HG02938 (cell line): ENCODE results near the gene PTPRK.
"Not testable (repeated sequence)": the region's sequence is repeated elsewhere in the genome, so short reads cannot be mapped to it uniquely, and the experiment has no call there.

Source experiments
- ATAC-seq: cut with Tn5 transposase; IDR thresholded peaks from one replicate; pipeline ENCODE4 v1.9.1; 2021; ENCODE audit warnings: mild to moderate bottlenecking, moderate library complexity; ENCODE audit not compliant: unreplicated experiment

Gene PTPRK

DNA sequence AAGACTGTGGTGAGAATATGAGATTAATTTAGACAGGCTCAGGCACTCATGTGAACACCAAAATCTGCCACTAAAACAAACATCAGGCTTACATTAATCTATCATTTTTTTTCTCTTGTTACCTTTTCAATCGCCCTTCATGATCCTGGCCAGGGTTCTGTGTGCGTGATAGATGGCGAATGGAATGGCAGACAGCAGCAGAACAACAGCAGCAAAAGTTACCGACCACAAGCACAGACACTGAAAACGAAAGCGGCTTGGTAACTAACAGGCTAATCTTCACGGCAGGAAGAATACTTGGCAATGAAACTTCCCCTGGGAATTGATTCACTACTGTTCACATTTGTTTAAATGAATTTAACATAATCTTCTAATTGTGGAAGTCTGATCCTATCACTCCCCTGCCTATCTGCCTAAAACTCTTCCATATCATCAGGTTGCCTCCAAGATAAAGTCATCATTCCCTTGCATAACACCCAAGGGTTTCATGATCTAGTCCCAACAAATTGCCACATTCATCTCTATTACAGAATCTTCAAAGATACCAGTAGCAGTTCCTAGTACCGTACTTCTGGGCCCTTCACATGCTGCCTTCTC, 28.7 kb downstream of the PTPRK start:
- ATAC-seq, result peak; percentile 46

DNA sequence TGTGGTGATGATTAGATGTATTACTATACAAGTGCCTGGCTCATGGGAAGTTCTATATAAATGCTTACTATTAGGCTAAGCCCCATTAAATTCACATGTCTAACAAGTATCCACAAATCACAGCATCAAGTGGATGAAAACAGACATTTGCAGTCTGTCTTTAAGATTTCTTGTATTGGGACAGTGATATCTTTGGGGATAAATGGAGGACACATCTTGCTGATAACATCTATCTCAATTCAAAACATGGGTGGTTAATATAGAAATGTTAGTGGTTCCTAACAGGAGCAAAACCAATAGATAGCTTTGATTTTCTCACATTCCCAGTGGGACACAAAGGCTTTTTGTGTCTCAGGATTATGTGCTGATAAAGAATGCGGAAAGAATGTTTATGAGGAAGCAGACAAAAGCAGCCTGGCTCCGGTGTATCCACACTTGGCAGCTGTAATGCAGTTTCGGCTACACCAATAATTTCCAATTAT, 29.3 kb downstream of the PTPRK start:
- ATAC-seq, result no peak

DNA sequence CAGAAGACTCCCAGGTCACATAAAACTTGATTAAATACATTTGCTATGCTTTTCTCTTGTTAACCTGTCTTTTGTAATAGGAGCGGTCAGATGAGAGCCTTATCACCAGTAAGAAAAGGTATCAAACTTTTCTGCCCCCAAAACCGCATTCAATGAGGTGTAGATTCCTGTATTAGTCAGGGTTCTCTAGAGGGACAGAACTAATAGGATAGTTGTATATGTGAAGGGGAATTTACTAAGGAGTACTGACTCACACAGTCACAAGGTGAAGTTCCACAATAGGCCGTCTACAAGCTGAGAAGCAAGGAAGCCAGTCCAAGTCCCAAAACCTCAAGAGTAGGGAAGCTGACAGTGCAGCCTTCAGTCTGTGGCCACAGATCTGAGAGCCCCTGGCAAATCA, 32.7 kb downstream of the PTPRK start:
- no peak for ATAC-seq

DNA sequence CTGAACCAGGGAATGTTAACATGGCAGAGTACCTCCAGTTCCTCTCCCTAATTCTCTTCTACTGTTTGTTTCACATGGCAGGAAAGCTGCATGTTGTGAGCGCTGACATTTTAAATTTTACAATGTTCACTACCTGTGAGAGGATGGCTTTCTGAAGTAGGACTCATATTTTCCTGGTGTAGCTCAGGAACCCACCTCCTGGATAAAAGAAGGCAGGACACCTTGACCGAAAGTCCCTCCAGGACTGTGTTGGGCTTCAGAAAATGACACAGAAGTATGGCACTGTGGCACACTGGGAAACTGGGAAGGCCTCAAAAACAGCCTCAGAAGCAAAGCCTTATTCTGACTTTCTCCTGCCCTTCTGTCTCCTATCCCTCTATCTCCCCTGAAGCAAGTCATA, 33.3 kb downstream of the PTPRK start:
- no peak for ATAC-seq

DNA sequence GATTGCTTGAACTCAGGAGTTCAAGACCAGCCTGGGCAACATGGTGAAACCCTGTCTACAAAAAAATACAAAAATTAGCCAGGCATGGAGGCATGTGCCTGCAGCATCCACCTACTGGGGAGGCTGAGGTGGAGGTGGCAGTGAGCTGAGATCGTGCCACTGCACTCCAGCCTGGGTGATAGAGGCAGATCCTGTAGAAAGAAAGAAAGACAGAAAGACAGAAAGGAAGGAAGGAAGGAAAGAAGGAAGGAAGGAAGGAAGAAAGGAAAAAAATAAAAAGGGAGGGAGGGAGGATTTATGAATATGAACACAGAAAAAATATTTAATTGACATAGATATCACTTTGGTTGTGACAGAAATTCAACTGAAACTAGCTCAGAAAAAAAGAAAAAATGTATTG, 33.8 kb downstream of the PTPRK start:
- not testable (repeated sequence) for ATAC-seq

DNA sequence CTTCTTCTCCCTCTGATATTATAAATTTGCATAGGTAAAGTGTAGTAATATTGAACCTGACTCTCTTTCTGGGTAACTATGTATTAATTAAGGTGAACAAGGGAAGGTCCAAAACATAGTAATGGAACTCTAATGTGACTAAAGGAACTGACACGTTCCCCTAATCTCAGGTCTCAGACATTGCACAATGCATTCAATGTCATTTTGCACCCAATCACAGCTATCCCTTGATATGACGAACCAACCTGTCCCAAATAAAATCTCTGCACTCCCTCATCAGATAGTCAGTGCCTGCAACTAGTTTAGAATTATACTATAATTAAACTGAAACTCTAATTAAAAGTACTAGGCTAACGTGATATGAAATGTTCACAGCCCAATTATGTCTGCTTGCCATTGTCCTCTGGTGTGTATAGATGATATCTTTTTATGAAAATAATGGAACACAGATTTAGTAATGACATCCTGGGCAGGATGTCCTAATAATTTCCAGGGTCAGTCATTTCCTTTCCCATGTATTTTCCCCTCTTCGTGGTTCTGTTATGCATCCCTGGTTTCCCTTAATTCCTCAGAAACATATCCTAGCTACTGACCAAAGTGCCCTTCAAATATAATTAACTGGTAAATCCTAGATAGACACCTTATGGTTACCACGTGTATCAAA, 36.8 kb downstream of the PTPRK start:
- ATAC-seq, result no peak

DNA sequence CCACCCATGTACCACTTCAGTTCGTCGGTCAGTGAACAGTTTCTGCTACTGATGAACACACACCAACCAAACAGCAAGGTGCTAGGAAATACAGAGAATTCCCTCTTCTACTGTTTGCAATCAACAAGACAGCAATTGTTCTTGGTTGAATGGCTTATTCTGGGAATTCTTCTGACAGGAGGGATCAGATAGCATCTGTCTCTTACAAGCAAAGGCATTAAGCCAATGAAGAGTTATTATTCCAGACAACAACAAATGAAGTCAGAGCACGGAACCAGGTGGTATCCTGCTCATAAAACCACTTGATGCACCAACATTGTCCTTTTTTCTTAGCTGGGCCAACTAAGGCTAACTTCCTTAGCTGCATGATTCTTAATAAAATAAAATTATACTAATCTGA, 37.8 kb downstream of the PTPRK start:
- no peak for ATAC-seq

DNA sequence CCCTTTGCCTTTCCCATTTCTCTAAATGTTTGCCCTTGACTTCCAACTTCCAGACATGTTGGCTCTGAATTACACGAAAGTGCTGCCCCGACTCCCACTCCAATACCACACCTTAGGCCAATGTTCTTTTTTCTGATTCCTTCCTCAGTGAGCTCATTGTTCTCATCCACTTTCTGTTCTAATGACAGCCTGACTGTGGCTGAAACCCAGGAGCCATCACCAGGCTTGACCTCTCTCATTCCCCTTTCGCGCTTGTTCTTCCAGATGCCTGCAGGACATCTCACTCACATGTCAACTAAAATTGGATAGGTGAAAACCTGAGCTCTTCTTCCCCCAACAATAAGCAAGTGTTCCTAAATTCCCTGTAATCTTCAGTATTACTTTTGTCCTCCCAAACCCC, 40.4 kb downstream of the PTPRK start:
- no peak for ATAC-seq

DNA sequence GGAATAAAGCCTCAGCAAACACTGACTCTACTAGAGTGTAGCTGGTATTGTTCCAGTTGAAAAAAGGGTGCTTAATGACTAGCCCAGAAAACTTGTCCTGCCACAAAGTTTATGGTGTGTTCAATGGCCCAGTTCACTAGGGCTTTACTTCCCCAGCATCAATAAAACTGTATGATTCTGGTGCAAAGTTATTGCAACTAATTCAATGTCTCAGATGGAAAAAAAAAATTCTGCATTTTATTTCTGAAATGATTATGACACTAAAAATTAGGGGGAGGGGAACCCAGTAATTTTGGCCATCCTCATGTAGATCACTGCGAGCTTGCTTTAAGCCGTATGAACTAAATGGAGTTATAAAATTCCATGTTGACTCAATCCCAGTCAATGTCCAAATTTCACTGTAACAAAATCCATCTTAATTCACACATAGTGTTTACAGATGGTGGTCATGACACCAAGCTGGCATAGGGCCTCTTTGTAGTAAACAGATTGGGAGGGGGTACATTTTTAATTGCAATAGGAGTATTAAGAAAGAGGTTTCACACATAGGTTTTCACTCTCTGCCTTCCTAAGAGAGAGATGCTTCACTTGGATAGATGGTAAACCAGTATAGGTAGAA, 41.2 kb downstream of the PTPRK start:
- no peak for ATAC-seq

DNA sequence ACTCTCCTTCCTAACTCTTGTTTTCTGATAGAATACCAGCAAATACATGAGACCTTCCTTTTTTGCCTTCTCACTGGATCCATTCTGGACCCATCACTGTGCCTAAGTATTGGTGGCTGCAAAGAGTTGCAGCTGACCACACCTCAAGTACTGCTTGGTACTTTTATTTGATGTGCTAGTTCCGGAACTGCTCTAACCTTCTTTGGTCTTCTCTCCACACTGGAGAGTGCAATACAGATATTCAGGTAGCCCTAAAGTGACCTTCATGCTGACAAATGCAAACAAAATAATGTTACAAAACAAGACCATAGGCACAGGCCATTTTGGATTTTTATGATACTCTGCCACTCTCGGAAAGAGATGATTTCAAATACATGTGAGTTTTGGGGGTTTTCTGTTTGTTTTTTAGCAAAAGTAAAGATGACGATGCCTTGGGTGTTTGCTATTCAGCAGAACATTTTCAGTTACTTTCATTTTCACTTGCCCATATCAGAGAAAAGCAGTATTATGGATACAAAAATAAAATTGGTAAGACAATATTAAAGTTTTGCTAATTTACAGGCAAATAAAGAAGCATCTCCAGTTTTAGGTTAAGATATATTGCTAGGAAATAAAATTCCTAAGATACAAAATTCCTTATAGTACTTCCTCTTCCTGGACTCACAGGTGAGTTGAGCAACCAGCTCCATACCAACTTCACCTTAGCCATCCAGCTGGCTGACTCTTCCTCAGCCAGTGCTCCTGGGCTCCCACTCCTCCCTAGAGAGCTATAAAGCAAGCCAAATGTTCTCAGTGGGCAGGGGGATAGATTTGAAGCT, 42.0 kb downstream of the PTPRK start:
- no peak for ATAC-seq

DNA sequence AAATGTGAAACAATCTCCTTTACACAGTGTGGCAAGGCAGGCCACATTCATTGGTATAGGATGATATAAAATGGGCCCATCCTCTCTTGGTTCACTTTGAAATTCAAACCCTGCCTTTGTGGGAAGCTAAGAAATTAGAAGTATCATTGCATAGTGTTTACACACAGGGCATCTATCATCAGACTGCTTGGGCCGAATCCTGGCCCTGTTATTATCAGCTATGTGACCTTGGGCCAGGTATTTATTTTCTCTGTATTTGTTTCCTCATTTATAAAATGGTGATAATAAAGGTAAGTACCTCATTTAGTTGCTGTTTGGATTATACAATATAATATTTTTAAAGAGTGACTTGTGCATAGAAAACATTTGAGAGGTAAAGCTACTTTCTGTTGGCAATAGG, 45.5 kb downstream of the PTPRK start:
- ATAC-seq, result no peak

DNA sequence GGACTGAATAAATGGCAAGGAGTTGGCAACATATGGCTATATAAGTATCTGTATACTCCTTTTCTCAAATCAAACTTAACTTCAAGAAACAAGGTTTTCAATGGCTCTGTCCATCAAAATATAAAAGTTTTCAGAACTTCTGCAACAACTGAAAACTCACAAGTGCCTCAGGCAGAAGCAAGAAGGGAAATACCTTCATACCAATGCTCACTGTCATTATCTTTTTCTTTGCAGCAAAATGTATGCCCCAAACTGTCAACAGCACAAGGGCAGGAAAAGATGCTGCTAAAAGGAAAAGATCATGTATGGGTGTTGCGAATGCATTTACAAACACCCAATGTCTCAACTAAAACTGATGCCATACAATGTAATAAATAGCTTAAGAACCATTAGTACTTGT, 45.9 kb downstream of the PTPRK start:
- no peak for ATAC-seq

DNA sequence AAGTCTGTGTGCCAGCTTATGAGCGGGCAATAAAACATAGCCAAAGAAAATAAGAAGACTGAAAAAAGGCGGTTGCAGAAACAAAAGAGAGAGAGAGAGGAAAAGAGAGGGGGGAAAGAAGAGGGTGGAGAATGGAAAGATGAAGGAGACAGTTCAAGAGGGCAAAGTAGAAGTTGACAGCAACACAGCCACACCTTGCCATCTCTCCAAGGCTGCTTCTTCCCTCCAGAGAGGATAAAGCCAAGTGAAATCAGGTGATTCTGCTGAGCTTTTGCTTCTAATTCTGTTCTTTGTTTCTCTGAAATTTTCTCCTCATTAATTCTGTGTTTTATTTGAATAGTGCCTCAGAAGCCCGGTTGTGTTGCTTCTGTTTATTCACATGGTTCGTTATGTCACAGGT, 48.5 kb downstream of the PTPRK start:
- no peak for ATAC-seq

DNA sequence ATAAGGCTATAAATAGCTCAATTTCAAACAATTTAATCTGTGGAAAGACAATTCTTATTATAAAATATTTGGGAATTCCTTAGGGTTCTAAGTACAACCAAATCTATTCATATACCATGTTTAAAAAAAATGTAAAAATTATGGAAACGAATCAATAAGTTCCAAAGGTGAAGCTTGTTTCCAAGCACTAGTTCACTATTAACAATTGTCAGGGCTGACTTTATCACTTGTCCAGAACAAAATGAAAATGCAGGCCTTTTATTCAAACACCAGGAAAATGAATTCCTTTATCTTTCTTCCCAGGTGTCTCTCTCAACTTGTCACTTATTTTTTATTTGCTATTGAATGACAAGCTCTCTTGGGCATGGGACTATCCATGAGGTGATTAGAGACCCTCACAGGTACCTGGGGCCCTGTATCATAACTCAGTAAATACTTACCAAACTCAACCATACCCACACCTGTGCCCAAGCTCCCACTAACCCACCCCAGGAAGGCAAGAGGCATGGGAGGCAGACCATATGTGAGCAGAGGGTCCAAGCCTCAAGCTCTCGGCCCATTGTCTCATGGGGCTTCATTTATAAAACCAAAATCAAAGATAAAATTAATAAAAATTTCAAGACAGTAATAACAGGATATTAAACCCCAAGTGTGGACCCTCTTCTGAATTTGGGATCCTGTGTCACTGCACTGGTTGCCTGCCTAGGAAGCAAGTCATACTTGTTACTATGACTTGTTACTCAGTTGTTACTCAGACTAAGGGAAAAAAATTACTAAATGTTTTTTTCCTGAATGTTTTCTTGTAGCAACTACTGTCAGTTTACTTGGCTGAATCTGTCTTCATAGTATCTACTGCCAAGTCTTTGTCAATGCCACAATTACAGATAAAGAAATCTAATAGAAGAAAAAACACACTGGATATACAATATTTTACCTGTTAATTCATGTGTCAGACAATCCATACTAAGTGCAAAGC, 54.7 kb downstream of the PTPRK start:
- ATAC-seq, result no peak

DNA sequence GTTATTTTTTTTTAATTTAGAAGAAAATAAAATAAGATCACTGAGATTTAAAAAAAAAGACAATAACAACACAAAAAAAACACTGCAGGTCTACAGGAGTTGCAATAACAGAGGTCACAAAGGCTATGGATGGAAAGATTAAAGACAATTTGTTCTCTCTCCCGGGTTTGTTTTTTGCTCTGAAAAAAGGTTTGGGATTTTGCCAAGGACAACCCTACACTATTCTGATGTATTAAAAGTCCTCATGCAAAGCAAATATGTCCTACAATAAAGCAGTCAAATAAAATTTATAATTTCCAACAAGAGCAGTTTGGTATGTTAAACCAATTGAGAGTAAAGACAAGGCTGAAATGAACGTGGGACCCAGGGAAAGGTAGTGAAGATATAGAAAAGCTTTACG, 55.6 kb downstream of the PTPRK start:
- no peak for ATAC-seq

DNA sequence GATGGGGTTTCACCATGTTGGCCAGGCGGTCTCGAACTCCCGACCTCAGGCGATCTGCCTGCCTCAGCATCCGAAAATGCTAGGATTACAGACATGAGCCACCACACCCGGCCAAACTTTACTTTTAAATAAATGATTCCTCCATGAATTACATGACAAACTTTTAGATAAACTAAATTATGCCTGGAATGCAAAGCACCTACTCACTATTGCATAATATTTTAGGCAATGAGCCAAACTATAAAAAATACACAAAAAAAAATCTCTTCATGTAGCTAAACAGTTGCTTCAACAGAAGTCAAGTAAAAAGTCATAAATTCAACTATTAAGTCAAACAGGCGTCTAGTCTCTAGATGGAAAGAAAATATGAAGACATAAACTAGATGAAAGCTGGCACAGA, 56.5 kb downstream of the PTPRK start:
- no peak for ATAC-seq

DNA sequence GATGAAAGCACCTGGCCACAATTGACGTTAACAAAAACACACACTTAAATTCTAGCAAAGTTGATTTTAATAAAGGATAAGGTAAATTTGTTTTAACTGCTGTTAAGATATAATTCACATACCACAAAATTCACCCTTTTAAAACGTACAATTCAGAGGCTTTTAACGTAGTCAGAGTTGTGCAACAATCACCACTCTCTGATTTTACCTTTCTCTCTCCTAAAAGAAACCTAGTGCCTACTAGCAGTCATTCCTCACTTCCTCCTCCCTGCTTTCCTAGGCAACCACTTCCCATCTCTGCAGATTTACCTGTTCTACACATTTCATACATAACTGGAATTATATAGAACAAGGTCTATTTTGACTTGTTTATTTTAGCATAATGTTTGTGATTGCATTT, 58.9 kb downstream of the PTPRK start:
- no peak for ATAC-seq

DNA sequence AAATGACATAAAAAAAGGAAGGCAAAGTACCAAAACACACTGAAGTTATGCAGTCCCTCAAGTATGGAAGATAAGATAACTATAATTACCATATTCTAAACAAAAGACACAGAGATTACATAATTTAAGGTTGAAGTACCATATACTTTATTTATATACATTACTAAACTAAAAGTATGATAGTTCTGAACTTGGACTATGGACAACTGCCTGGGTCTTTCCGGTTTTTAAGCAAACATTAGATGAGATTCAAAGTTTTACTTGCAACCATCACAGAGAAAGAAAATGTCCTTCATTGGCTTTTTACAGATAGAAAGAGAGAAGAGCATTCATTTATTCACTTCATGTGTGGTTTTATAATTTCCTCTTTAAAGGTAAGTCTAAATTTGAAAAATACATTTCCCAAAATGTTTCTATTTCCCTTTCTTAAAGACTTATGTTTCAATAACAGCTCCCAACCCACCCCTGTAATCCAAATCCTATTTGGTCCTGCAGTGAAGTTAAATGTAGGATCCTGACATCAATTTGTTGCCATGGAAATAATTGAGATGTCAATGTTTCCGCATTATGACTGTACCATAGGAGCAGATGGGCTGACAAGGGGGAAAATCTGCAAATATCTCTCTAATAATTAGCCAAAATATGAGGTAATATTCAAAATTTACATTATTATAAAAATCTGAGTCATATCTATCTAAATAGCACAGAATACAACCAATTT, 63.7 kb downstream of the PTPRK start:
- no peak for ATAC-seq

DNA sequence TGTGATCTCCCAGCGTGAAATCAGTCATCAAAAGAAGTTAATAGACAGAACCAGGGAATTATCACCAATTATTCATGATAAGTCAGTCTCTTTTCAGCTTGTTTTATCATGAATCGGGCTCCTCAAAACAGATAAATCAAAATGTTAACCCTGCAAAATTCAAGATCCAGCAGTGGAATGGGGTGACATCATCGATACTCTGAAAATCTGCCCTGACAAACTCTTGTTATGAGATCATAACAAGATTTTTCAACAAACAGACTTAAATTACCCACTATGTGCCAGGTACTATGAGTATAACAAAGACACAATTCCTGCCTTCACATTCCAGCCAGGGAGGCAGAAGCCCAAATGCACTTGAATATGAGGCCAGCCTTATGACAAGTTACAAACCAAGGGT, 64.4 kb downstream of the PTPRK start:
- no peak for ATAC-seq

DNA sequence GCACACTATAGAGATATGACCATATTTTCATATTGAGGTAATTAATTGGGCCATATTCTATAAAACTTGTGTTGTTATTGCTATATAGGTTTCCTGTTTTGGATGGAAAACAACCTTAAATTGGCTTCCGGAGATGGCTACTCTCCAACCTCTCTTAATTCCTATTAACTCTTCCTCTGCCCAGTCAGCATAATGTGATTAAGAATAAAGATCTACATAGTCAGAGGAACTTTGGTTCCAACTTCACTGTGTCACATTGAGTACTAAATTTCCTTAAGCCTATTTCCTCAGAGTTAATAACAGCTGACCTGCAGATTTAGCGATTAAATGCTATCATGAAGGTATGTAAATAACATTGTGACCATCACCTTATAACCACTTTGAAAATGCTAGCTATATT, 67.7 kb downstream of the PTPRK start:
- ATAC-seq, result no peak
